Embryonic facial prominence (tissue), 1 donor: Measurements from ENCODE around the gene IDH3A.
"Not testable (repeated sequence)": the region's sequence is repeated elsewhere in the genome, so short reads cannot be mapped to it uniquely, and the experiment has no call there.

ENCODE experiments used
- DNase-seq: peaks from one replicate; pipeline ENCODE4 v3.0.0-alpha.2; 2016; ENCODE audit errors: extremely low spot score

Gene IDH3A

DNA sequence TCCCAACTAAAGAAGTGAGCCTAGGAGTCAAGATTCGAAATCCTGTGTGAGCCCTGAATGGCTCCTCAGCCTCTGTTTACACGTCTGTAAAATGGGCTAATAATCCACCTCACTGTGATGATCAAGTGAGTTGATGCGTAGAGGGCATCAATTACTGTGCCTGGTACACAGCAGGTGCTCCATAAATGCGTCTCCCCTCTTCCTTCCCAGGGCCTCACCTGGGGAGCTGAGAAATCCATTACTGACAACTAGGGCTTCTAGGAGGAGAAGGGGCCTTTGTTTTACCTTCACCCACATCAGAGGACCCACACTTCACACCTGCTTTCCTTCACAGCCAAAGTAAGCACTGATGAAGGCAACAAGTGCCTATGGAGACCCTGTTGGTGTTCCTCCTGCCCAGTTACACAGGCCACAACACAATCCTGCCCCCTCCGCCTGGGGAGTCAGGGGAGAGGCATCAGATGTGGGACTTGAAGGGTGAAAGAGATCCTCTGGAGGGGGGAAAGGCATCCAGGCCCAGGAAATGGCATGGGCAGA is 19.3 kb upstream of the IDH3A start:
- no peak for DNase-seq

- no peak for DNase-seq
Measured at GRCh38 chr15:78130466-78131294, 18.5 kb upstream of the IDH3A start.

- DNase-seq = peak; percentile 62
Measured at GRCh38 chr15:78131295-78132061, 17.7 kb upstream of the IDH3A start, which contains the start of gene CIB2. CIB2 (minus strand) TSS chr15:78131445; CDS start chr15:78131215, 230 bp downstream.

DNA sequence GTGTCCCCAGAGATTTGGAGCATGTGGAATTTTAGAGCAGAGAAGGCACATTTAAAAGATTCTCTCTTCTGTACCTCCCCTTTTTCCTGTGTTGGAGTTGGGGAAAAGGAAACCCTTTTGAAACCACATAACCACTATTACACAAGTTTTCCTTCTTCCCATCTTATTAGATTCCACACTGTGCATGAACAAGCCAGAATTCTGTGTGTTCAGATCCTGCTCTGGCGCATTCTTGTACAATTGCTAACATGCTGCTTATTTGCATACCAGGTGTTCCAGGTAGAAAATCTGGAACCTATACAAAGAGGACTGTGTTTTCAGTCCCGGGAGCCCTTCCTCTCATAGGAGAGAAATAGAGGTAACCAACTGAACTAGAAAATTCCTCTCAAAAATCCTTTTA is 15.4 kb upstream of the IDH3A start:
- no peak for DNase-seq

DNA sequence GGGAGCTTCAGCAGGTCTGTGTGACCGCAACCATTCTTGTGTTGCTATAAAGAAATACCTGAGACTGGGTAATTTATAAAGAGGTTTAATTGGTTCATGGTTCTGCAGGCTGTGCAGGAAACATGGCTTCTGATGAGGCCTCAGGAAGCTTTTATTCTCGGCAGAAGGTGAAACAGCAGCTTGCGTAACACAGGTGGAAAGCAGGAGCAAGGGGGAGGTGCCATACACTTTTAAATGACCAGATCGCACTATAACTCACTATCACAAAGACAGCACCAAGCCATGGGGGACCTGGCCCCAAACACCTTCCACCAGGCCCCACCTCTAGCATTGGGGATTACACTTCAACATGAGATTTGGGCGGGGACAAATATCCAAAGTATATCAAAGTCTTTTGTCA is 9.6 kb upstream of the IDH3A start:
- DNase-seq = no peak

- no peak for DNase-seq
Measured at GRCh38 chr15:78140292-78140691, 8.9 kb upstream of the IDH3A start.

- no peak for DNase-seq
Measured at GRCh38 chr15:78142332-78142731, 6.8 kb upstream of the IDH3A start.

GRCh38 chr15:78146425-78147154 is 2.6 kb upstream of the IDH3A start:
- no peak for DNase-seq

DNA sequence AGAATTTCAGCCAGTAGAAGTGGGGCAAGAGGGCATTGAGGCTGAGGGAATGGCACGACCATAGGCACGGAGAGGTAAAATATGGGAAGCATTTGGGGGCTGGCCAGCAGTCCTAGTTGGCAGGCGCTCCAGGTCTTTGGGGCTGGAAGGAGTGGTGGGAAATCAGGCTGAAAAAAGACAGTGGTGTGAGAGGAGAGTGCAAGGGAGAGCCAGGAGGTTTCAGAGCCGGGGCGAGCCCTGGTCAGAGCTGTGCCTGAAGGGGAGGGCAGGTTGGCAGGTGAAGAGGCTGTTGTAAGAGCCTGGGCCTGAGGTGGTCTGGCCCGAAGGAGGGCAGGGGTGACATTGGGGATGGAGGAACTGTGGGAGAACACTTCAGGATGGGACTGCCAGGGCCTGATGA is 1.6 kb upstream of the IDH3A start:
- no peak for DNase-seq

DNA sequence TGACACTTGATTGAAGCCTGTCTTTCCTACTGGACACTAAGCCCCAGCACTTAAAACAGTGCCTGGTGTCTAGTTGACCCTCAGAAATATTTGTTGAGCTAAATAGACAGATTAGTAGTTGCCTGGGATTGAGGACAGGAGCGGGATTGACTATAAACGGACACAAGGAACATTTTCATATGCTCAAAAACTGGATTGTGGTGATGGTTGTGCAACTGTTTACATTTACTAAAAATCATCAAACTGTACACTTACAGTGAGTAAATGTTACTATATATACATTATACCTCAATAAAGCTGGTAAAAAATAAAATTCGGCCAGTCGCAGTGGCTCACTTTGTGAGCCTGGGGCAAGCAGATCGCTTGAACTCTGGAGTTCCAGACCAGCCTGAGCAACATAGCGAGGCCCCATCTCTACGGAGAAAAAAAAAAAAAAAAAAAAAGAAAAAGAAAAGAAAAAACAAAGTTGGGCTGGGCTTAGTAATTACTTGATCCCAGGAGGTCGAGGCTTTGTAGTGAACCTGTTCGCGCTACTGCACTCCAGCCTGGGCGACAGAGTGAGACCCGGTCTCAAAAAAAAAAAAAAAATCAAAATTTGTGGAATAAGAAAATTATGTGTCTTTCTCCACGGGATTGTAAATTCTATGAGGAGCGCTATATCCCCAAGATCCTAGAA is 632 bp upstream of the IDH3A start:
- no peak for DNase-seq

- no peak for DNase-seq
Measured at GRCh38 chr15:78149805-78150751, 916 bp downstream of the IDH3A start.

GRCh38 chr15:78151075-78151474 is 1.9 kb downstream of the IDH3A start:
- DNase-seq = not testable (repeated sequence)

GRCh38 chr15:78154955-78155354 is 5.8 kb downstream of the IDH3A start:
- DNase-seq = no peak

DNA sequence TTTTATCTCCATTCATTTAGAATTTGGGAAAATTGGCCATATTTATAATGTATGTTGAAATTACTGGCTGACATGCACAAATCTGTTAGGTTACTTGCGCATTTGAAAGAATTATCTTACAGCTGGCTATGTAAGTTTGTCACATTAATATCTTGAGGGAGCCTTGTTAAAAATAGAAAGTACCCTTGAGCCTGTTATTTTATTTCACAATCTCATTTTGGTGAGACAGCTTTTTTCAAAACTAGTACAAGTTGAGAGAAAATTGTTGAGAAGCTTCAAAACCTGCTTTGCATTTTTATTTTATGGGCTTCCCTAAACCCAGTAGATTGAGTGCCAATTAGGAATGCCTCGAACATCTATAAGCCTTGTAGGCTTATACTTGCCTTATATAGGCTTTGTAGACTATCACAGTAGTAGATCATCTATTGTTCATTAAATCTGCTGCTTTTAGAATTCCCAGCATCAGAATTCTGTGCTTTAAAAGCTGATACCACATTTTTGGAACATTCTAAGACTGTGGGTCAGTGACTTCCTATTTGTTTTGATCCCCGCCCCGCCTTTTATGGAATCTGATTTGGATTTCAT is 6.3 kb downstream of the IDH3A start:
- DNase-seq = no peak

- no peak for DNase-seq
Measured at GRCh38 chr15:78156653-78157052, 7.5 kb downstream of the IDH3A start.

DNA sequence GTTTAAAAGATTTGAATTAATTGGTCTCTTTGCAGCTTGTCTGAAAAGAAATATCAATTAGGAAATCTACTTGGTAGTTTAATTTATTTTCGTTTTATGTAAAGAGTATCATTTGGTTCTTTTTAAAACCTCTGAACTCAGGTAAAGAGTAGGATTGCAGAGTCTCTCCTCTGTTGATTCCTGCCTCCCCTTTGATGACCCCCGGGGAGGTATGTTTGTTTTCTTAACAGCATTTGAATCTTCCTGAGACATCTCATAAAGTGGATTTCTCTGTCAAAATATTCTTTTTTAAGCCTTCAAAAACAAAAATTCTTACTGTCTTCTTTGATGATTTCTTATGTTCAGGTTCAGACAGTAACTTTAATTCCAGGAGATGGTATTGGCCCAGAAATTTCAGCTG is 8.0 kb downstream of the IDH3A start:
- DNase-seq = no peak

GRCh38 chr15:78159395-78159794 is 10.2 kb downstream of the IDH3A start:
- no peak for DNase-seq

- DNase-seq = no peak
Measured at GRCh38 chr15:78162038-78162437, 12.9 kb downstream of the IDH3A start.

- DNase-seq = no peak
Measured at GRCh38 chr15:78164010-78164409, 14.8 kb downstream of the IDH3A start.
